Measurements from ENCODE around the gene BCKDHA. TPM values are rescaled to one million over a fixed set of nuclear protein-coding genes. Genes with fewer than 3 reads are reported as not detected.
A peak's percentile ranks its signal among the peaks of the same experiment; 100 is the strongest.

BCKDHA gene
- total RNA-seq: 53.4 and 77.7 TPM in 2 replicates
- polyA plus RNA-seq (2012): 45.4 TPM

GRCh38 chr19:41397086-41398049 is at the start of gene BCKDHA, which contains the start of gene EXOSC5:
BCKDHA (plus strand) TSS chr19:41397818; CDS start chr19:41397828, 10 bp downstream.
EXOSC5 (minus strand) TSS chr19:41397359; CDS start chr19:41397328, 31 bp downstream.
- peak; percentile 100 for DNase-seq (ENCODE audit: low read depth)

GRCh38 chr19:41350735-41351338 is 46.8 kb upstream of the BCKDHA start:
- no peak for DNase-seq (ENCODE audit: low read depth)

GRCh38 chr19:41351339-41352245 is 46.0 kb upstream of the BCKDHA start:
- no peak for DNase-seq (ENCODE audit: low read depth)

- DNase-seq (ENCODE audit: low read depth): no peak
Observed at GRCh38 chr19:41352279-41352608, 45.4 kb upstream of the BCKDHA start.

- peak; percentile 67 for DNase-seq (ENCODE audit: low read depth)
Observed at GRCh38 chr19:41352609-41353465, 44.8 kb upstream of the BCKDHA start.

- DNase-seq (ENCODE audit: low read depth): peak; percentile 87
Observed at GRCh38 chr19:41353466-41354342, 43.9 kb upstream of the BCKDHA start, which contains the start of gene TGFB1. TGFB1 (minus strand) TSS chr19:41353922; CDS start chr19:41353044, 878 bp downstream.

DNA sequence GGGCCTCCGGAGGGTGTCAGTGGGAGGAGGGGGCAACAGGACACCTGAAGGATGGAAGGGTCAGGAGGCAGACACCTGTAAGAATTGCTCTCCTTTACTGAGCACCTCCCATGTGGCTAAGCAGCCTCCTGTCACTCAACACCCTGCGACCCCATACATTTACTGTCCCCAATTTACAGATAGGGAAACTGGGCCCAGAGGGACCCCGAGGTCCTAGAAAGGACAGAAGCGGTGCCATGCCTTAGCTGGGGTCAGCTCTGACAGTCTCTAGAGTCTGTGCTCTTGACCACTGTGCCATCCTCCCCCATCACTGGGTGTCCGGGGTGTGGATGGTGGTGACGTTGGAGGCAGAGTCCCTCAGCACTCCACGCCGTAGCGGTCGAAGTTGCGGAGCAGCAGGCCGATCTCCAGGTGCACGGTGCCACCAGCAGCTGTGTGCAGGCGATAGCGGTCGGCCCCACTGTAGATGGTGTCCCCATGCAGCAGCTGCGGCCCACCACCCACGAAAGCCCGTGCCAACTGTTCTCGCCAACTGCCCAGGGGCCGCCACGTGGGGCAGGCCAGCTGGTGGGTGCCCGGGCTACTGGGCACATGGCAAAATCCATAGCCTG is 43.2 kb upstream of the BCKDHA start:
- DNase-seq (ENCODE audit: low read depth): no peak

GRCh38 chr19:41355035-41355434 is 42.6 kb upstream of the BCKDHA start:
- no peak for DNase-seq (ENCODE audit: low read depth)

DNA sequence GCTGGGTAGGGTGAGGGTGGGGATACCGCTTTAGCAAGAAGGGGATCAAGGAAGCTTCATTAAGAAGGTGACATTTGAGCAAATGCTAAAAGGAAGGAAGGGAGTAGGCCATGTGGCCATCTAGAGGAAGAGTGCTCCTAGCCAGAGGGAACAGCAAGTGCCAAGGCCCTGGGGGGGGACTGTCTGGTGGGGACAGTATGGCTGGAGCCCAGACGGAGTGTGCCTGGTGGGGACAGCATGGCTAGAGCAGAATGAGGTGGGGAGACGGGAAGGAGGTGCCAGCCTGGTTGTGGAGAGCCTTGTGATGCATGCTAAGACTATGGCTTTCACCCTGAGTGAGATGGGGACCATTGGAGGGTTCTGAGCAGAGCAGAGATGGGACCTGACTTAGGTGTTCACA is 41.8 kb upstream of the BCKDHA start:
- no peak for DNase-seq (ENCODE audit: low read depth)

GRCh38 chr19:41356984-41357739 is 40.5 kb upstream of the BCKDHA start:
- DNase-seq (ENCODE audit: low read depth): no peak

DNA sequence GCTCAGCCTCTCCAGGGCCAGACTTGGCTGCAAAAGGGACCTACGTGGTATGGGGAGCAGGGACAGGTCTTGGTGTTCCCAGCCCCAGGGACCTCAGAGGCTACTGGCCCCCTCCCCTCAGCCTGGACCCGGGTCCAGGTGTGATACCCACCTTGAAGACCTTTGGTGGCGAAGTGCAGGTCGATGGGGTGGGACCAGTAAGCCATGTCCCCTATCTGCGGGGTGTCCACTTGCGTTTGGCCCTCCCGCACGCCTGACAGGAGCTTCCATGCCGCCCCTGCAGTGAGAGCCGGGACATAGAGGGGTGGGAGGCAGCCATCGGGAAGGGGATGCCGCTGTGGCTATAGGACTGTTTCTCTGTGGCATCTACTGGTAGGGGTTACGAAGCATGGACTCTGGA is 39.9 kb upstream of the BCKDHA start:
- DNase-seq (ENCODE audit: low read depth): no peak

DNA sequence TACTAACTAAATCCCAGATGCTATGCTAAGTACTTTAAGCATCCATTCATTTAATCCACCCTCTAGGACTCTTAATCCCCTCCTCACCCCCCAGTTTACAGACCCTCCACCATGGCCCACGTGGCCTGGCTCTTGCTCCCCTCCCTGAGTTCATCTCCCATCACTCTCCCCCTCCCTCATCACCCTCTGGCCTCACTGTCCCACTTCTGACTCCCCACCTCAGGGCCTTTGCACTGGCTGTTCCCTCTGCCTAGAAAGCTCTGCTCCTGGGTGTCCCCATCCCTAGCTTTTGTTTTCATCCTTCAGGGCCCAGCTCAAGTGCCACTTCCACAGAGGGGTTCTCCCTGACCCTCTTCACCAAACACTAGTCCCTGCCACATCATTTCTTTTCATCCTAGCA is 37.9 kb upstream of the BCKDHA start:
- DNase-seq (ENCODE audit: low read depth): no peak

DNA sequence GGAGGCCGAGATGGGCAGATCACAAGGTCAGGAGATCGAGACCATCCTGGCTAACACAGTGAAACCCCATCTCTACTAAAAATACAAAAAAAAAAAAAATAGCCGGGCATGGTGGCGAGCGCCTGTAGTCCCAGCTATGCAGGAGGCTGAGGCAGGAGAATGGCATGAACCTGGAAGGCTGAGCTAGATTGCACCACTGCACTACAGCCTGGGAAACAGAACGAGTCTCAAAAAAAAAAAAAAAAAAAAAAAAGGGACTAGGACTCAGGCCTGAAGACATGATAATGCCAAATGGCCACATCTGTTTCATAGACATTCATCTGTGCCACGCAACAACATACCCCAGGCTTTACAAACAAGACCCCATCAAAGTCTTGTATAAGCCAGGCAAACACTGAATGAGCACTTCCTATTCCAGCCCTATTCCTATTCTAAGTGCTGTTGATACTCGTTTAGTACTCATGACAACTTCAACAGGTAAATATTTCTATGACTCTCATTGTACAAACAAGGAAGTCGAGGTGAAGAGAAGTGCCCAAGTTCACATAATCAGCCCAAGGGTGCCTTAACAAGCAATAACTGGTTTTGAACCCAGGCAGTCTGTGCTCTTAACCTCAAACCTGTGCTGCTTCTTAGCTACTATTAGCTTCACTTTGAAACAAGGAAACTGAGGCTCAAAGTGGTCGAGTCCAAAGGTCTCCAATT is 35.3 kb upstream of the BCKDHA start:
- DNase-seq (ENCODE audit: low read depth): no peak

DNA sequence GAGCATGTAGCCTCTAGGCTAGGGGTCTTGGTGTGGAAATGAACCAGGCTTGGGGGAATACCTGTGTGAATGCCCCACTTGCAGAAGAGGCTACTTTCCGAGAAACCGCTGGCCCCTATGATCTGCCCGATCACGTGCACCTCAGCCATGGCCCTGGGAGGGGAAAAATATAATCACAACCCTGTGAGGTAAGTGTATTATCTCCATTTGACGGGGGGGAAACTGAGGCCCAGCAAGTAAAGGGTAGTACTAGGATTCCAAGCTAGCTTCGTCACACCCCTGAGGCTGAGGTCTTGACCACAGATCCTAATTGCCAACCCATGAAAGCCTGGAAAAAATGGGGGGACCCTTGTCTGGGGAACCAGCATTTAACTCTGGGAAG is 34.3 kb upstream of the BCKDHA start:
- DNase-seq (ENCODE audit: low read depth): no peak

- peak; percentile 99 for DNase-seq (ENCODE audit: low read depth)
Observed at GRCh38 chr19:41363753-41364523, 33.7 kb upstream of the BCKDHA start, which contains the start of gene B9D2. B9D2 (minus strand) TSS chr19:41364149; CDS start chr19:41363519, 630 bp downstream.

- DNase-seq (ENCODE audit: low read depth): no peak
Observed at GRCh38 chr19:41364524-41365391, 32.9 kb upstream of the BCKDHA start.

Data from myocyte (in vitro differentiated cells).